ENCODE results near the gene FAM110D.

GRCh38 chr1:26210147-26210870 lies 51.4 kb downstream of the FAM110D start:
- TF ChIP-seq USF1 (IDR thresholded peaks at IDR 0.05) (no peak), REST (IDR thresholded peaks at IDR 0.05; ENCODE audit: low read depth) (no peak)

Data from Ishikawa (cell line).